Measurements from ENCODE around the gene TPPP2. TPM values are rescaled to one million over a fixed set of nuclear protein-coding genes. Genes with fewer than 3 reads are reported as not detected.

TPPP2 gene
- polyA plus RNA-seq, 1 of the 3 experiments (the other 2 are of a cell fraction), result not detected

DNA sequence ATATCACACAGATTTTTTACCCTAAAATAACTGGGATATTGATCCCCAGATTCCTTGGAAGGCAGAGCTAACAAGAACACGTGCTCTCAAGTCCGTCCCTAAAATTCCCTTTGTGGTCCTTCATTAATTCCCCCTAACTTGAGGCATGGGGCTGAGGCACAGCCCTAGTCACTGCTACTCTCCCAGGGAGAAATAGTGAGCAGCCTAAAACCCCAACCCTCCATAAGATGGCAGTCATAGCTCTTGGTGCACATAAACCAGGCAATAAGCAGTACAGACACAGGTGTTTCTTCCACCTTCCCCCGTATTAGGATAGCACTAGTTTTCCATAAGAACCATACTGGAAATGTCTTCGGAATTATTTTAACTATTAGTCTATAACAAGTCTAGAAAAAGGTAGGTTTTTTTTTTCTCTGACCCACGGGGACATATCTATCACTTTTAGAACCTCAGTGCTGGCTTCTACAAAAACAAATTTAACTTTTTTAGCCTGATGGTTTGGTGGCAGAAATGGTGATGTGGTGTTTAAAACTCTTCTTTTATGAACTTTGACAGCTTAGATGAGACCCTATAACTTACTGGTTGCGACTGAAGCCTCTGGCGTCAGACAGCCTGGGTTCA lies 37.0 kb downstream of the TPPP2 start:
- Histone ChIP-seq H3K36me3 (replicated peaks in 1 of 2; ENCODE audit: control insufficient read depth in 1 of 2, insufficient read depth in 2 of 2, low read length in 1 of 2) (no peaks in the 10 kb centered on the region), H3K9me3 (no peaks in the 10 kb centered on the region), H3K4me2 (no peak overlapping the region), H4K20me1 (ENCODE audit: insufficient read depth) (no peaks in the 10 kb centered on the region), H3K27ac (ENCODE audit: low read depth in 2 of 2, low read length in 1 of 2) (no peak overlapping the region), H3K4me1 (ENCODE audit: control insufficient read depth in 1 of 2, insufficient read depth in 2 of 2, low read depth in 1 of 2, low read length in 1 of 2) (peaks cover 17 to 21% of the 10 kb centered on the region in 2 experiments), H3K27me3 (ENCODE audit: insufficient read depth) (no peaks in the 10 kb centered on the region), H3F3A (replicated peaks; ENCODE audit: insufficient read depth) (peaks cover 26% of the 10 kb centered on the region), H3K4me3 (ENCODE audit: low read depth in 2 of 2, low read length in 1 of 2) (no peak overlapping the region), H2AFZ (ENCODE audit: low read depth) (no peak overlapping the region), H3K79me2 (ENCODE audit: insufficient read depth) (peaks cover 21% of the 10 kb centered on the region; the same call in 1 of the 2 replicates), H3K9me2 (no peaks in the 10 kb centered on the region), H3K9ac (no peak overlapping the region)
- CTCF ChIA-PET, result interaction anchor here (0.7 to 13.2 kb wide), 9 partner anchors 19 to 106 kb away, joined by 3 to 296 read pairs (median 14); partner anchors contain the start of genes TMEM253 and ZNF219
- POLR2A ChIA-PET, result no interaction called here
- 72% methylated on average over 7 of the region's 7 CpGs for WGBS (ENCODE audit: low lambda C conversion rate)
- no peak for TF ChIP-seq NRF1 (IDR thresholded peaks at IDR 0.05; ENCODE audit: low read depth, low read length)
- TF ChIP-seq, protein P1, sequence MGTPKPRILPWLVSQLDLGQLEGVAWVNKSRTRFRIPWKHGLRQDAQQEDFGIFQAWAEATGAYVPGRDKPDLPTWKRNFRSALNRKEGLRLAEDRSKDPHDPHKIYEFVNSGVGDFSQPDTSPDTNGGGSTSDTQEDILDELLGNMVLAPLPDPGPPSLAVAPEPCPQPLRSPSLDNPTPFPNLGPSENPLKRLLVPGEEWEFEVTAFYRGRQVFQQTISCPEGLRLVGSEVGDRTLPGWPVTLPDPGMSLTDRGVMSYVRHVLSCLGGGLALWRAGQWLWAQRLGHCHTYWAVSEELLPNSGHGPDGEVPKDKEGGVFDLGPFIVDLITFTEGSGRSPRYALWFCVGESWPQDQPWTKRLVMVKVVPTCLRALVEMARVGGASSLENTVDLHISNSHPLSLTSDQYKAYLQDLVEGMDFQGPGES (IDR thresholded peaks at IDR 0.05; ENCODE audit: low read depth, low read length), result no peak
- no peak for TF ChIP-seq POLR2AphosphoS5 (IDR thresholded peaks at IDR 0.05; ENCODE audit: low read depth, low read length)
- no peak for TF ChIP-seq JUND (IDR thresholded peaks at IDR 0.05)
- no peak for TF ChIP-seq TAF1 (IDR thresholded peaks at IDR 0.05; ENCODE audit: borderline replicate concordance, low read depth, low read length)
- TF ChIP-seq CHD2 (IDR thresholded peaks at IDR 0.05; ENCODE audit: low read length, partially characterized antibody), result no peak
- TF ChIP-seq NFIC (IDR thresholded peaks at IDR 0.05; ENCODE audit: borderline replicate concordance), result no peak
- TF ChIP-seq FOXJ3 (CRISPR knock-in tag; IDR thresholded peaks at IDR 0.05), result no peak
- TF ChIP-seq EP300 (IDR thresholded peaks at IDR 0.05; ENCODE audit: borderline replicate concordance in 1 of 2, low read depth in 1 of 2, low read length in 1 of 2), result no peak
- TF ChIP-seq USF2 (IDR thresholded peaks at IDR 0.05; ENCODE audit: borderline replicate concordance, low read depth, low read length), result no peak
- TF ChIP-seq ELF1 (IDR thresholded peaks at IDR 0.05), result no peak
- no peak for TF ChIP-seq MAX (IDR thresholded peaks at IDR 0.05; ENCODE audit: low read depth)
- TF ChIP-seq SIN3A (IDR thresholded peaks at IDR 0.05; ENCODE audit: borderline replicate concordance, low read depth, low read length), result no peak
- TF ChIP-seq SMC3 (IDR thresholded peaks at IDR 0.05; ENCODE audit: low read depth, low read length), result 0 out of 2 replicates have a peak, but pooled peaks have one; percentile 23
- TF ChIP-seq RAD21 (IDR thresholded peaks at IDR 0.05; ENCODE audit: low read length), result peak; percentile 49
- TF ChIP-seq, protein P2, sequence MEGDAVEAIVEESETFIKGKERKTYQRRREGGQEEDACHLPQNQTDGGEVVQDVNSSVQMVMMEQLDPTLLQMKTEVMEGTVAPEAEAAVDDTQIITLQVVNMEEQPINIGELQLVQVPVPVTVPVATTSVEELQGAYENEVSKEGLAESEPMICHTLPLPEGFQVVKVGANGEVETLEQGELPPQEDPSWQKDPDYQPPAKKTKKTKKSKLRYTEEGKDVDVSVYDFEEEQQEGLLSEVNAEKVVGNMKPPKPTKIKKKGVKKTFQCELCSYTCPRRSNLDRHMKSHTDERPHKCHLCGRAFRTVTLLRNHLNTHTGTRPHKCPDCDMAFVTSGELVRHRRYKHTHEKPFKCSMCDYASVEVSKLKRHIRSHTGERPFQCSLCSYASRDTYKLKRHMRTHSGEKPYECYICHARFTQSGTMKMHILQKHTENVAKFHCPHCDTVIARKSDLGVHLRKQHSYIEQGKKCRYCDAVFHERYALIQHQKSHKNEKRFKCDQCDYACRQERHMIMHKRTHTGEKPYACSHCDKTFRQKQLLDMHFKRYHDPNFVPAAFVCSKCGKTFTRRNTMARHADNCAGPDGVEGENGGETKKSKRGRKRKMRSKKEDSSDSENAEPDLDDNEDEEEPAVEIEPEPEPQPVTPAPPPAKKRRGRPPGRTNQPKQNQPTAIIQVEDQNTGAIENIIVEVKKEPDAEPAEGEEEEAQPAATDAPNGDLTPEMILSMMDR (IDR thresholded peaks at IDR 0.05), result peak; percentile 33; the same call in 1 of the 2 replicates
- TF ChIP-seq, protein P3, sequence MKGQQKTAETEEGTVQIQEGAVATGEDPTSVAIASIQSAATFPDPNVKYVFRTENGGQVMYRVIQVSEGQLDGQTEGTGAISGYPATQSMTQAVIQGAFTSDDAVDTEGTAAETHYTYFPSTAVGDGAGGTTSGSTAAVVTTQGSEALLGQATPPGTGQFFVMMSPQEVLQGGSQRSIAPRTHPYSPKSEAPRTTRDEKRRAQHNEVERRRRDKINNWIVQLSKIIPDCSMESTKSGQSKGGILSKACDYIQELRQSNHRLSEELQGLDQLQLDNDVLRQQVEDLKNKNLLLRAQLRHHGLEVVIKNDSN (IDR thresholded peaks at IDR 0.05; ENCODE audit: borderline replicate concordance, low read depth), result no peak
- no peak for TF ChIP-seq ZBTB33 (IDR thresholded peaks at IDR 0.05; ENCODE audit: borderline replicate concordance, low read depth)
- DNase-seq, result no peak
